Activated CD4-positive, CD25-positive, alpha-beta regulatory T cell treated with anti-CD3 and anti-CD28 coated beads, Interleukin-2, amount 50 U/mL, for 72 hours (primary cell): ENCODE results near the gene INSC.

Experiments
- DNase-seq: peaks from one replicate; pipeline ENCODE4 v3.0.0; 2021

INSC gene

GRCh38 chr11:15227011-15227410 is 112.3 kb downstream of the INSC start:
- DNase-seq = no peak

- no peak for DNase-seq
These were observed 113.7 kb downstream of the INSC start for GRCh38 chr11:15228331-15228849.

GRCh38 chr11:15229069-15229468 is 114.3 kb downstream of the INSC start:
- DNase-seq = no peak

- DNase-seq = no peak
These were observed 117.8 kb downstream of the INSC start for GRCh38 chr11:15232496-15232895.

GRCh38 chr11:15233371-15234165 is 118.8 kb downstream of the INSC start:
- DNase-seq = no peak

- DNase-seq = no peak
These were observed 120.1 kb downstream of the INSC start for GRCh38 chr11:15234796-15235195.

GRCh38 chr11:15236559-15236958 is 121.8 kb downstream of the INSC start:
- no peak for DNase-seq

- DNase-seq = no peak
These were observed 124.1 kb downstream of the INSC start for GRCh38 chr11:15238856-15239255.

- DNase-seq = no peak
These were observed 134.0 kb downstream of the INSC start for GRCh38 chr11:15248749-15249148.

- DNase-seq = no peak
These were observed 143.9 kb downstream of the INSC start for GRCh38 chr11:15258433-15259165.

GRCh38 chr11:15266999-15267398 is 152.3 kb downstream of the INSC start:
- DNase-seq = no peak

- no peak for DNase-seq
These were observed 153.9 kb downstream of the INSC start for GRCh38 chr11:15268598-15268997.

- DNase-seq = no peak
These were observed 160.4 kb downstream of the INSC start for GRCh38 chr11:15275141-15275540.

GRCh38 chr11:15276621-15277020 is 161.9 kb downstream of the INSC start:
- no peak for DNase-seq

- no peak for DNase-seq
These were observed 163.4 kb downstream of the INSC start for GRCh38 chr11:15278128-15278527.

GRCh38 chr11:15280393-15280792 is 165.7 kb downstream of the INSC start:
- no peak for DNase-seq

- DNase-seq = no peak
These were observed 168.0 kb downstream of the INSC start for GRCh38 chr11:15282754-15283153.

- DNase-seq = no peak
These were observed 171.7 kb downstream of the INSC start for GRCh38 chr11:15286465-15286864.

- DNase-seq = no peak
These were observed 174.1 kb downstream of the INSC start for GRCh38 chr11:15288863-15289262.

GRCh38 chr11:15289723-15290122 is 175.0 kb downstream of the INSC start:
- DNase-seq = no peak

GRCh38 chr11:15291885-15292284 is 177.2 kb downstream of the INSC start:
- DNase-seq = no peak

- no peak for DNase-seq
These were observed 179.4 kb downstream of the INSC start for GRCh38 chr11:15293975-15294620.

GRCh38 chr11:15295695-15296094 is 181.0 kb downstream of the INSC start:
- no peak for DNase-seq
